CD4-positive, alpha-beta T cell treated with Interleukin-17A for 4 hours (primary cell): ENCODE results near the gene TEP1.
"Not testable (repeated sequence)": the region's sequence is repeated elsewhere in the genome, so short reads cannot be mapped to it uniquely, and the experiment has no call there.

Source experiments
- DNase-seq: peaks from one replicate; pipeline ENCODE4 v3.0.0-alpha.2; 2020; ENCODE audit warnings: mixed read lengths

Gene TEP1

DNA sequence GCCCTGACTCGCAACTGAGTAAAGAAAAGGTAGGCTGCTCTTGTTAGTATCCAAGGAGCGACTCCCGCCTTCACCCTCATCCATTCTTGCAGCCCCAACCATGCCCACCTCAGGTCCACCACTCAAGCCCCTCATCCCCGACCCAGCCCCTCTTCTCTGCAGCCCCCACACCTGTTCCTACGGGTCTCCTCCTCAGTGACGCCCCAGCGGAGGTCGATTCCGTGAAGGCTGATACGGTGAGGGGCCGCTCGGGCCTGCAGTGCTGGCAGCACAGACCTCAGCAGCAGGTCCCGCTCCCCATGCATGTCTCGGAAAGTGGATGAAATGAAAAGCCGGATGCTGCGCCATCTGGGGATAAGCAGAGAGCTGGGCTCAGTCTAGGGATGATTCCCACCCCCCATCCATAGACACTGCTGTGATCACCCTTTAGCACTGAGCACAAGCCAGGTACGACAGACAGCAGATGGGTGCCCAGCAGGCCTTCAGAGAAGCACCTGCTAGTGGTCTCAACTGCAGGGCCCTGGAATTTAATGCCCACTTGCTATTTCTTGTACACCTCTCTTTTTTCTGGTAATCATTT is 26.9 kb downstream of the TEP1 start:
- no peak for DNase-seq

DNA sequence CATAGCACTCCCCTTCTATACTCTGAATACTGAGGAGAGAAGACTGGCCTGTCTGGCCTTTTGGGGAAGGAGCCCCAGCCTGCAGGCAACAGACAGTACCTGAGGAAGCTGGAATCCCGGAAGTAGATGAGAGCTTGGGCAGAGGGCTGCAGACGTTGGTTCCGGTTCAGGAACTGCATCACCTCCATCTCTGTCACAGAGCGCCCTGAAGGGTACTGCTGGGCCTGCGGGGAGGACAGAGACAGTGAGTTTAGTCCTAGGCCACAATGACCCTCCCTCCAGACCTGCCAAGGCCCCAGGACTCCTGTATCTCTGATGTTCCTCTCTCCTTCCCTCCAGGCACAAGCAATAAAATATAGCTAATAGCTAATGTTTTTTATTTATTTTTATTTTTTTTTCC is 28.4 kb downstream of the TEP1 start:
- no peak for DNase-seq

DNA sequence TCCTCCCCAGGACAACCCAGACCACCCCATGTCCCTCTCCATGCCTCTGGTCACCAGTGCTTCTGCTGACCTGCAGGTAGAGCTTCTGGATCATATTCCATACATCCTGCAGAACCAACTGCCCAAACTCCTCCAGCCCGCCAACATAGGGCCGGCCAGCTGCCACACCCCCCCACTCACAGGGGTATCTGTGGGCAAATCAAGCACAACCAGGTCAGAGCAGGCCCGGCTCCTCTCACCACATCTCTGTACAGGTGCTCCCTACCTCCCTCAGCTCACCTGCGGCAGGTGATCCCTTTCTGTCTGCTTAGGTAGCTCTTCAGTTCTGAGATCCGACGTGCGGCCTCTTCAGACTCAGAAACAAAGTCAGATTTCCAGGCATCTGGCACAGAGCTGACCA is 29.0 kb downstream of the TEP1 start:
- DNase-seq = no peak

DNA sequence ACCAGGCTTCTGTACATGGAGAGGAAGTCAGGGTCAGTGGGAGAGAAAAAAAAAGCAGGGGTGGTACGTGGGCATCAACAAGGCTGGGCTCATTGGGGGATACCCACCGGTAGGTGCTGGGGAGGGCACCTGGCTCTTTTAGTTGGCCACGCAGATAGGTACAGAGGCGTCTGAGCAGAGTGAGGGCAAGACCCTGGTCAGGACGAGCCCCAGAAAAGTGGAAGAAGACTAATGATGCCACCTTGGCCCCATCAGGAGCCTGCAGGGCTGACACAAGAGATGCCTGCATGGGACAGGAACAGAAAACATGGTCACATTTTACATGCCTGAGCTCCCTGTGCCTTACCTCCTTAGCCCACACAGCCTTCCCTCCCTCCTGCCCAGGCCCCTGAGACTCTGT is 29.7 kb downstream of the TEP1 start:
- DNase-seq = no peak

DNA sequence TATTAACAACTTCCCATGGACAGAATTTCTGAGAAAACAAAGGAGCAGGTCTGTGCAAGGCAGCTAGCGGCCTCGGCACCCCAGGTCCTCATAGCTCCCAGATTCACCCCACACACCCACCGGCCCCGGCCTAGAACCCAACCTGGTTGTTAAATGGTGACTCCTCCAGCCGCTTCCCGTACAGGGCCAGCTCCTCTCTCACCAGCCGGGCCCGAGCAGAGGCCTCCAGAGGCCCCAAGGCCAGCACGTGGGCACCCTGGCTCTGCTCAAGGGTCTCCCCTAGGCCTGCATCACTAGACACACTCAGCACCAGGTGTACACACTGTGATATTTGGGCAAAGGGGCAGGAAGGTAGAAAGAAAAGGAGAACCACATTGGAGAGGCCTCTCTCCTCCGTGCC is 30.3 kb downstream of the TEP1 start:
- DNase-seq = no peak

DNA sequence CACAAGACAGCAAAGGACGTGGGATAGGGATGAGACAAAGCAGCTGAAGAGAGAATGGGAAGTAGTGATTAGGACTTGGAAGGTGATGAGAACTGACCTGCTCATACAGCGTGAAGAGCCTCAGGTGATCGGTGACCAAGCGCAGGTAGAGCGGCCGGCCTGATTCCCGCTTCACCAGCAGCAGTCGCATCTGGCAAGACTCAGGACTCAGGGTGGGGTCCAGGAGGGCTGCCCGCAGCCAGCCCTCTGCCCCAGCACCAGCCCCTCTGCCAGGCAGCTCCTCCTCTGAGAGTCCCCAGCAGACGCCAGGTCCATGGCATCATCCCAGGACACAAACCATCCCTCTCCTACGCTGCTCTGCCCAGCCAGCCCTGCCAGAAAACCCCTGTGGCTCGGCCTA is 30.8 kb downstream of the TEP1 start:
- DNase-seq = no peak

DNA sequence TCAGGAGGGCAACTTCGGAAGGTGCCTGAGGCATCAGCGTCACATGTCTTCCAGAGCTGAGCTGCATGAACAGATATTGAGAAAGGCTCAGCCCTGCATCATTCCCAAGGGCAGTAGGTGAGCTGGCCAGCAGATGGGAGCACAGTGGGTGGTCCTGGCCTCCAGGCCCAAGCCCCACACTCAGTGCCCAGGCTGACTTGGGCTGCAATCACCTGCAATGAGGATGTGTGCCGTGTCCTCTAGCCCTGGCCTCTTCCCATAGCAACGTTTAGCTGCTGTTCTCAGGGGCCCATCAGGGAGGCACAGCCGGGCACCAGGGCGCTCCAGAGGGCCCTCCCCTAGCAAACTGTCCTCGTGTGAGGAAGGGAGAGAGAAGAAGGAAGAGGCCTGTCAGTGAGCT is 32.0 kb downstream of the TEP1 start:
- DNase-seq = no peak

DNA sequence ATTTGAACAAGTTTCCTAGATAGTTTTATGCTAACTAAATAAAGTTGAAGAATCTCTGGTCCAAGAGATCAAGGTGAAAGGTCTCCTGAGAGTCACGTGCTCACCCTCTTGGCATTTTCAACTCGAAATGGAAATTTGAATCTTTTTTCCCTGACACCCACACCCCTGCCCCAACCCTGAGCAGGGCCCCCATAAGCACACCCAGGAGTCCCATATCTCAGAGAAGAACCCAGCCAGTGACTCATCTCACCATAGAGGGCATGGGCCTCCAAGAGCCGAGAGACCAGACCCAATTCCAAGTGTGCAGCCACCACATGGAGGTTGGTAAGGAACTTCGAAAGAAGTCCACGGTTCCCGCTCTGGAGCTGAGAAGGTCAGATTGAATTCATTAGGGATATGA is 32.6 kb downstream of the TEP1 start:
- no peak for DNase-seq

DNA sequence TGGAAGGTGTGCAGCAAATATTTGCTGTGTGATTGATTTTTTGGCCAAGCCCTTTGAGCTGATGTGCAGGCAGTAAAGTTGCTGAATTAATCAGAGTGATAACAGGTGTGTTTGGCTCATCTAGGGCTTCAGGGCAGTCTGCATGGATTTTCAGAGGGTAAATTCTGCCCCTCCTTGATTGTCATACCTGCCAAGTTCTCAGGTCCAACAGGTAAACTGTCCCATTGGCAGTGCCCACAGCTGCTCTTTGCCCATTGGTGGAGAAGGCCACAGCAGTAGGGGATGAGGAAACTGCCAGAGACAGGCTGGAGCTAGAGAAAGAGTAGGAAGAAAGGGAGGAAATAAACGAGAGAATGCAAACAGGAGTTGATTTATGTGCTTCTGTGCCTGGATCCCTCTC is 33.6 kb downstream of the TEP1 start:
- no peak for DNase-seq

DNA sequence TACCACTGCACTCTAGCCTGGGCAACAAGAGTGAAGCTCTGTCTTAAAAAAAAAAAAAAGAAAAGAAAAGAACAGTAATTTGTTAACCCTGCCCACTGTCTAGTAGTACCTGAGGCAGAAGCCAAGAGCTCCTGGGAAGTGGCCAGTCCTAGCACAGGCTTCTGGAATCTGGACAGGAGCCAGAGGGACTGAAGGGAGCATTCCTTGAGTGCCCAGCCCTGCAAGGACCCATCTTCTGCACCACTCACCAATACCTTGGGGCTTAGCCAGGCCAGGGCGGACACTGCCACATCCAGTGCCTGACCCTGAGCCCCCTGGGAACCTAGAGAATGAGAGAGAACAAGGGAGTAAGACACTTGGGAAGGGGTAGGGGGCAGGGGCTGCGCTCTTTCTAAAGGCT is 36.1 kb downstream of the TEP1 start:
- DNase-seq = no peak

DNA sequence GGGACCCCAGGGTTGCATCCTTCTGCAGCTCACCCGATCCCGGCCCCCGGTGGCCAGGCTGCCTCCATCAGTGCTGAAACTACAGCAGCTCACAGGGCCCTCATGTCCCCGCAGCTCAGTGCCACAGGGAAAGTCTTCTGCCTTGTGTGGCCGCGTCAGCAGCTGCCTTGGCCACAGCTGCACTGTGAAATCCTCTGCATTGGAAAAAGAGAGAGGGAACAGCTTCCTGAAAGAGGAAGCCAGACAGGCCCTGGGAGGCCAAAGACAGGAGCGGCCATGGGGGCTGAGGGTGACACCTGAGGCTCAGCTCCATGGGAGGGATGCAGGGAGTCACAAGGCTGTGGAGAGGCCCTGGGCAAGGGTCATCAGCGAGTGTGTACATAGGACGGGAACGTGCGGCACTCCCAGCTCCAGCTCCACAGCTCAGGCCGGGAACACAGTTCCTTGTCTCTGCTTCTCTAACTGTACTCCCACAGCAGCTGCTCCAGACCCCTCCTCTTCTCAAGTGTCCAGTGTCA is 37.2 kb downstream of the TEP1 start:
- no peak for DNase-seq

DNA sequence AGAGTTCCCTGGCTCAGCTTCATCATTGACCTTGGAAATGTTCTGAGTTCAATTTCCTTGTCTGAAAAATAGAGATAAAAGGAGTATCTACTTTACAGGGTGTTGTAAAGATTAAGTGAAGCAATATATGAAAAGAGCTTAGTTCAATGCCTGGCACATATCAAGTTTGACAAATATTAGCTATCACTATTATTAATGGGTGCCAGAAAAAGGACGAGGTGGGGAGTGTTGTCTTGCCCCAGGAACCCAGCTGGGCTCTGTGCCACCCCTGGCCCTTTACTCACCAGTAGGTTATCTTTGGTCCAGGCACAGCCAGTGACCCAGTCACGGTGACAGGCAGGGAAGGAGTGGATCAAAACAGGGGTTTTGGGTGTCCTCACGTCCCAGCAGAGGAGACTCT is 37.8 kb downstream of the TEP1 start:
- DNase-seq = no peak

DNA sequence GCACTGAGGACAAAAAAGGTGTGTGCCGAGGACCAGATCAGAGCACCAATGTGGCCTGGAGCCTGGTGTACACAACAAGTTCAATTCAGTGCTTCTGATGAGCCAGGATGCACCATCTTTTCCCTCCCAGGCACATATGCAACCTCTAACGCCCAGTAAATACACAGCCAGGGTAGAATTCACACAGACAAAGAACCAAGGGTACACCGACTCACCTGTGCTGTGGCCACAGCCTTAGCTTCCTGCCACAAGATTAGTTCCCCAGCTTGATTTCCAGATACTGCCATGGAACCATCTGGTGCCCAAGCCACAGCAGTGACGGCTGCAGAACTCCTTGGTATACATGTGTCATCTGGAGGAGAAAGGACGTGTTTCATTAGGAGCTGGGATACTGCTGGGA is 40.5 kb downstream of the TEP1 start:
- DNase-seq = no peak

DNA sequence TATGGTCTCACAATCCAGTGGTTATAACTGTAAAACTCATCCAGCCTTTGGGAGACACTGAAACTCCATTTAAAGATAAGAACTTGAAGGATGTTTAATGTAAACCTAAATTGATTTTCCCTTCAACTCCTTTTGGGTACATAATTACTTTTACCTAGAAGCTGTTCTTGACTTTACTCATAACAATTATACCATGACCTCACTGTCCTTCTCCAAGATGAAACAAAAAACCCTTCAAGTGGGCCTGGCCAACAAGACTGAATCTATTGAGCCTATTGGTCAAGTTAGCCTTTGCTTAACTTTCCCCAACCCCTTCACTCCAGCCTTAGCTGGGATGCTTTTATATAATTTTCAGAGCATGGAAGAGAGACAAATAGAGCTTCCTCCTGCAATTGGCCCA is 47.4 kb downstream of the TEP1 start:
- DNase-seq = no peak

DNA sequence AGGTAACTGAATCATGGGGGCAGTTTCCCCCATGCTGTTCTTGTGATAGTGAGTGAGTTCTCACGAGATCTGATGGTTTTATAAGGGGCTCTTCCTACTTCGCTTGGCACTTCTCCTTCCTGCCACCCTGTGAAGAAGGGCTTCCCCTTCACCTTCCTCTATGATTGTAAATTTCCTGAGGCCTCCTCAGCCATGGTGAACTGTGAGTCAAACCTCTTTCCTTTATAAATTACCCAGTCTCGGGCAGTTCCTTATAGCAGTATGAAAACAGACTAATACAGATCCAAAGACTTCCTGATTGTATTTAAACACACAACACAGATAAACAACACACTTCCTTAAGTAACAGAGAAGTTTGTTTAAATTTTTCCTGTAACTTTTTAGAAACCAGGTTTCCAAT is 54.8 kb downstream of the TEP1 start:
- not testable (repeated sequence) for DNase-seq

DNA sequence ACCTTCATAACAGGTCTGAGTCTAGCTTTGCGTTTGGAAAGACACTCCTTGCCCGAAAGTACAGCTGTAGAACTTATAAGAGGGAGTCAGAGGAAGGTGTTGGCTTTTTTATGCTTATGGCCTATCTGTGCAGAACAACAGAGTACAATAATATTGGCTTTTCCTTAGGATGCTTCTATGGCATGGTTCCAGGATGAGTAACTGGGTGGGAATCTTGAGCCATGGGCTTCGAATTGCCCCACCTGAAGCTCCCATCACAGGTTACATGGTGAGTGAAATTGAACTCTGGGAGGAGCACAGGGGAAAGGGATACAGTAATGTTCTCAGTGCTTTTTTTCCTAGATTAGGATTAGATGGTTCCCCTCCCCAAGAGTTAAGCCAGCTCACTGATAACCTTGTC is 56.9 kb downstream of the TEP1 start:
- no peak for DNase-seq

DNA sequence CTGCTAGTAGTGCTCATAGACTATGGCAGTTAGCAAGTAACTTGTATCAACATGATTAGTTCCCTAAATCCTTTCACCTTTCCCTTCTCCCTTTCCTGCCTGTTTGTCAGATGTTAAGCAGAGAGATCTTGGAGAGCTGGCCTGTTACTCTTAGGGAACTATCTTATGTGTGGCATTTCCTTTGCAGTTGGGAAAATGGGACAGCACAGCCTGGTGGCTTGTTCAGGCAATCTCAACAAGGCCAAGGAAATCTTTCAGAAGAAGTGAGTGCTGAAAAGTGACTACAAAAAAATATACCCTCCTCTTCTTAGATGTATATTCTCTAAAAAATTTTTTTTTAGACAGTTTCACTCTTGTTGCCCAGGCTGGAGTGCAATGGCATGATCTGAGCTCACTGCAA is 62.4 kb downstream of the TEP1 start:
- DNase-seq = no peak

DNA sequence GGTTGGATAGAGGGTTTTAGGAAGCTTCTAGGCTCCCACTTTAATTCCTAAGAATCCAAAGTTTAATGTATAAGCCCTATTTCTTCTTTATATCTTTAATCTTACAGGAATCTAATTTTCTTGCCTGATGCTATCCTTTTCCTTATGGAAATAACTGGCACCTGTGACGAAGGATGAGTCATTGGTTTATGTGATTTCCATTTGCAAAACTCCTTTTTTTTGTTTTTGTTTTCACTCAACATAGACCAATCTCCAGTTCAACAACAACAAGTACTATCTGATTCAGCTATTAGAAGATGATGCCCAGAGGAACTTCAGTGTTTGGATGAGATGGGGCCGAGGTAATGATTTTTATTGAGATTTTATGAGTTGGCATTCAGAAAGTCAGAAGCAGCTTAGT is 63.0 kb downstream of the TEP1 start:
- DNase-seq = no peak

DNA sequence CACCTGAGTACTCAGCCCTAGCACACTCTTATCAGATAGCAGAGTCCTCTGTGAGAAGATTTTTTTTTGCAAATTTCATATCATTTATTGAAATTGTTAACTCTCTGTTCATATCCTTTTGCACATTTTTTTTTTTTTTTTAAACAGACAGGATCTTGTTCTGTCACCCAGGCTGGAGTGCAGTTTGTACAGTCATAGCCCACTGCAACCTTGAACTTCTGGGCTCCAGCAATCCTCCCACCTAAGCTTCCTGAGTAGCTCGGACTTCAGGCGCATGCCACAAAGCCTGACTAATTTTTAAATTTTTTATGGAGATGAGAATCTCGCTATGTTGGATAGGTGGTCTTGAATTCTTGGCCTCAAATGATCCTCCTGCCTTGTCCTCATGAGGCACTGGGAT is 65.6 kb downstream of the TEP1 start:
- no peak for DNase-seq

DNA sequence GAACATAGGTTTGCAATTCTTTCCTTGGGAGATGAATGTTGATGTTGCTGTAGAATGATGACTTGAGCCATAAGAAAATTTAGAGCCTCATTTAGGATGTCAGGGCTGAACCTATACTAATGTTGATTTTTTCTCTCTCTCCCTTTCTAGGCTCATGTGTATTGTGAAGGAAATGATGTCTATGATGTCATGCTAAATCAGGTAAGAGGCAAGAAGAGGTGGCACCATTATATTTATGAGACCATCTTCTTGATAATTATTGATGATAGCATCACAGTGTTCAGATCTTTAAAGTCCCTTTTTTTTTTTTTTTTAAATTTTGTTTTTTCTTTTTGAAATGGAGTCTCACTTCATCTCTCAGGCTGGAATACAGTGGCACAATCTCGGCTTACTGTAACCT is 66.6 kb downstream of the TEP1 start:
- no peak for DNase-seq

DNA sequence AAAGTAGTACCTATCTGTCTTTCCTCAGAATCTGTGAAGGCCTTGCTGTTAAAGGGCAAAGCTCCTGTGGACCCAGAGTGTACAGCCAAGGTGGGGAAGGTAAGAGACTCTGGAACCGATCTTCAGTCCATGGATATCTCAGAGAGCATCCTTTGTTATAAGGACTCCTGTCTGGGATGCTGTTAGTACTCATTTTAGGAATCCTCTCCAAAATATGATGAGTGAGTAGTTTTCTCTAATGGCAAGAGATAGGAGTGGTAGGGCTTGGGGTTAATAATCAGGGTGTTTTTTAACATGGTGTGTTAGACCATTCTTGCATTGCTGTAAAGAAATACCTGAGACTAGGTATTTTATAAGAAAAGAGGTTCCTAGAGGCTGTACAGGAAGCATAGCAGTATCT is 67.9 kb downstream of the TEP1 start:
- no peak for DNase-seq

DNA sequence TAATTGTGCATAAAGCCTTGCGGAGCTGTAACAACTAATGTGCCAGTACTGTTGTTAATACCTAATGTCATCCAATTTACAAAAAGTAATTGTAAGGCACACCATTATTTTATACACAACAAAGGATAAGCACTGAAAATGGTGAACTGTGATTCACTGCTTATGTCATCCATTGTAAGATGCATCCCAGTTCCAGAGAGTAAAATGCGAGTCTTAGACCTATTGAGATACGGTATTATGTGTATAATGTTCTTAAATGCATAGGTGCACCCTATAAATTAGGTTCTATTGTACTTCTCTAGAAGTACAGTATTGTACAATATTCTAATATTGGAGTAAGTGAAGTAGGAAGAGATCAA is 69.5 kb downstream of the TEP1 start:
- no peak for DNase-seq

DNA sequence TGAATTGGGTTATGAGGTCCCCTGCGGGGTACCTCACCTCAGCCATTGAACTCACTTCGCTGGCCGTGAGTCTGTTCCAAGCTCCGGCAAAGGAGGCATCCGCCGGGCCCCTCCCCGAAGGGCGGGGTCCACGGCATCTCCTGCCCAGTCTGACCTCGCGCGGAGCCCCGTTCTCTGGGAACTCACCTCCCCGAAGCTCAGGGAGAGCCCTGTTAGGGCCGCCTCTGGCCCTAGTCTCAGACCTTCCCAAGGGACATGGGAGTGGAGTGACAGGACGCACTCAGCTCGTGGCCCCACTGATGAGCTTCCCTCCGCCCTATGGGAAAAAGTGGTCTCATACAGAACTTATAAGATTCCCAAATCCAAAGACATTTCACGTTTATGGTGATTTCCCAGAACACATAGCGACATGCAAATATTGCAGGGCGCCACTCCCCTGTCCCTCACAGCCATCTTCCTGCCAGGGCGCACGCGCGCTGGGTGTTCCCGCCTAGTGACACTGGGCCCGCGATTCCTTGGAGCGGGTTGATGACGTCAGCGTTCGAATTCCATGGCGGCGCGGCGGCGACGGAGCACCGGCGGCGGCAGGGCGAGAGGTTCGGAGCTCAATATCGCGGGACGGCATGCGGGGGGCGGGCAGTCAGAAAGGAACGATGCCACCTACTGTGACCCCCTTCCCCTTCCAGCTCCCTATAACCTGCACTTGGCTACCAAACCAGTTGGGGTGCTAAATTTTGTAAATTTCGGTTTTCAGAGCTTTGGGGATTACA is 70.0 kb downstream of the TEP1 start, which contains the start of gene PARP2:
Gene PARP2, plus strand, starts transcription at position 544 of the 770 bp plus-strand sequence. Its CDS starts 7 bp downstream, at position 551.
- peak; percentile 87 for DNase-seq

DNA sequence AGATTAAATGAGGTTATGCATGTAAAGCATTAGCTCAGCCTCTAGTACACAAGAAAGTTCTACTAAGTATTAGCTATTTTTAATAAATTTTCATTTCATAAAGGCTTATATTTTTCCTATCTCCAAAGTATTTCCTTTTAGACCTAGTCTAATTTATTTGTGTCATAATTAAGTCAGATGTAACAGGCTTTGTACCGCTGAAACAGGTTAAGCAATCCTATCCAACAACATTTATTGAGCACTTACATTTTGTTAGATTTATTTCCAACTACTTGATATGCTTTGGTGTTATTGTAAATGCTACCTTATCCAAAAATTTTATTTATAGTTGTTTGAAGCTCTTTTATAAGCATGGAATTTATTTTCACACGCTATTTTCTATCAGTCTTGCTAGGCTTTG is 71.7 kb downstream of the TEP1 start:
- DNase-seq = no peak

DNA sequence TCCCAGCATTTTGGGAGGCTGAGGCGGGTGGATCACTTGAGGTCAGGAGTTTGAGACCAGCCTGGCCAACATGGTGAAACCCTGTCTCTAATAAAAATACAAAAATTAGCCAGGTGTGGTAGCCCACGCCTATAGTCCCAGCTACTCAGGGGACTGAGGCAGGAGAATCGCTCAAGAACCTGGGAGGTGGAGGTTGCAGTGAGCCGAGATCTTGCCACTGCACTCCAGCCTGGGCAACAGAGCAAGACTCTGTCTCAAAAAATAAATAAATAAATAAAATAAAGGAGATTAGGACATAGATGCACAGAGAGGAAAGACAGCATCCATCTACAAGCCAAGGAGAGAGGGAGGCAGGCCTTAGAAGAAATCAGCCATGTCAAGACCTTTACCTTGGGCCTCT is 72.3 kb downstream of the TEP1 start:
- DNase-seq = not testable (repeated sequence)
